Measurements from ENCODE around the gene ARHGAP40.

GRCh38 chr20:38620441-38620840, 18.8 kb downstream of the ARHGAP40 start:
- TF ChIP-seq CTCF (IDR thresholded peaks at IDR 0.05; ENCODE audit: extremely low read depth in 1 of 2, insufficient read depth in 1 of 2, low read depth in 1 of 2, low read length in 2 of 2) (no peak), POLR2A (IDR thresholded peaks at IDR 0.05; ENCODE audit: low read depth, low read length) (no peak), POLR2AphosphoS5 (IDR thresholded peaks at IDR 0.05; ENCODE audit: insufficient read depth, low read depth, low read length) (no peak)

Data from endothelial cell of umbilical vein (primary cell).